ENCODE measurements around the gene STK38L. TPM values are rescaled to one million over a fixed set of nuclear protein-coding genes. Genes with fewer than 3 reads are reported as not detected.

Gene STK38L
- polyA plus RNA-seq, 1 of the 3 experiments (the other 2 are of a cell fraction): 4.7 TPM

- Histone ChIP-seq H3K79me2 (ENCODE audit: insufficient read depth) (no peaks in the 10 kb centered on the region), H2AFZ (ENCODE audit: low read depth) (no peak overlapping the region), H3K4me1 (ENCODE audit: control insufficient read depth in 1 of 2, insufficient read depth in 2 of 2, low read depth in 1 of 2, low read length in 1 of 2) (no peaks in the 10 kb centered on the region), H3K9me2 (no peaks in the 10 kb centered on the region), H3K9me3 (no peaks in the 10 kb centered on the region), H3K36me3 (replicated peaks in 1 of 2; ENCODE audit: control insufficient read depth in 1 of 2, insufficient read depth in 2 of 2, low read length in 1 of 2) (no peaks in the 10 kb centered on the region), H3K27me3 (ENCODE audit: insufficient read depth) (no peaks in the 10 kb centered on the region), H4K20me1 (ENCODE audit: insufficient read depth) (no peaks in the 10 kb centered on the region), H3K4me2 (no peak overlapping the region), H3K27ac (ENCODE audit: low read depth in 2 of 2, low read length in 1 of 2) (no peak overlapping the region), H3K9ac (no peak overlapping the region), H3K4me3 (ENCODE audit: low read depth in 2 of 2, low read length in 1 of 2) (no peak overlapping the region), H3F3A (replicated peaks; ENCODE audit: insufficient read depth) (no peaks in the 10 kb centered on the region)
- CTCF ChIA-PET: no interaction called here
- WGBS (ENCODE audit: low lambda C conversion rate): 90% methylated on average over 4 of the region's 4 CpGs
- TF ChIP-seq RFX5 (IDR thresholded peaks at IDR 0.05; ENCODE audit: low read length): no peak
- peak; percentile 26; the same call in 1 of the 2 replicates for TF ChIP-seq CTCF (IDR thresholded peaks at IDR 0.05)
- POLR2A ChIA-PET: no interaction called here
- no peak for DNase-seq
These were observed 10.3 kb upstream of the STK38L start for GRCh38 chr12:27233814-27234213.

- Histone ChIP-seq H3F3A (replicated peaks; ENCODE audit: insufficient read depth) (peaks cover 6% of the 10 kb centered on the region), H3K79me2 (ENCODE audit: insufficient read depth) (no peaks in the 10 kb centered on the region), H4K20me1 (ENCODE audit: insufficient read depth) (no peaks in the 10 kb centered on the region), H3K9me2 (no peaks in the 10 kb centered on the region), H3K9ac (no peak overlapping the region), H3K4me2 (no peak overlapping the region), H2AFZ (ENCODE audit: low read depth) (no peak overlapping the region), H3K27me3 (ENCODE audit: insufficient read depth) (no peaks in the 10 kb centered on the region), H3K36me3 (replicated peaks in 1 of 2; ENCODE audit: control insufficient read depth in 1 of 2, insufficient read depth in 2 of 2, low read length in 1 of 2) (no peaks in the 10 kb centered on the region), H3K9me3 (no peaks in the 10 kb centered on the region), H3K4me3 (ENCODE audit: low read depth in 2 of 2, low read length in 1 of 2) (no peak overlapping the region), H3K4me1 (ENCODE audit: control insufficient read depth in 1 of 2, insufficient read depth in 2 of 2, low read depth in 1 of 2, low read length in 1 of 2) (no peaks in the 10 kb centered on the region), H3K27ac (ENCODE audit: low read depth in 2 of 2, low read length in 1 of 2) (no peak overlapping the region)
- TF ChIP-seq SIN3A (IDR thresholded peaks at IDR 0.05; ENCODE audit: borderline replicate concordance, low read depth, low read length) (no peak), USF1 (IDR thresholded peaks at IDR 0.05; ENCODE audit: borderline replicate concordance, low read depth) (no peak), ZBTB33 (IDR thresholded peaks at IDR 0.05; ENCODE audit: borderline replicate concordance, low read depth) (no peak), RFX5 (IDR thresholded peaks at IDR 0.05; ENCODE audit: low read length) (no peak), RXRA (IDR thresholded peaks at IDR 0.05; ENCODE audit: borderline replicate concordance, low read depth) (no peak), TEAD4 (IDR thresholded peaks at IDR 0.05; ENCODE audit: borderline replicate concordance, insufficient read depth) (no peak), MAX (IDR thresholded peaks at IDR 0.05; ENCODE audit: low read depth) (no peak), USF2 (IDR thresholded peaks at IDR 0.05; ENCODE audit: borderline replicate concordance, low read depth, low read length) (no peak), TCF12 (IDR thresholded peaks at IDR 0.05) (no peak), NRF1 (IDR thresholded peaks at IDR 0.05; ENCODE audit: low read depth, low read length) (no peak), MXI1 (IDR thresholded peaks at IDR 0.05; ENCODE audit: low read depth, low read length) (no peak), IRF3 (IDR thresholded peaks at IDR 0.05; ENCODE audit: low read depth, low read length) (no peak), RCOR1 (IDR thresholded peaks at IDR 0.05; ENCODE audit: low read length) (no peak), NFIC (IDR thresholded peaks at IDR 0.05; ENCODE audit: borderline replicate concordance) (no peak), RAD21 (IDR thresholded peaks at IDR 0.05; ENCODE audit: low read length) (no peak)
- ChIA-PET CTCF (no interaction called here), POLR2A (no interaction called here)
- DNase-seq: no peak
- 50% methylated on average over 1 of the region's 3 CpGs for WGBS (ENCODE audit: low lambda C conversion rate)
These were observed 7.6 kb upstream of the STK38L start for GRCh38 chr12:27236498-27236897.
